Right lobe of liver (tissue), 6 donors: Measurements from ENCODE around the gene RTP1. TPM values are rescaled to one million over a fixed set of nuclear protein-coding genes. Genes with fewer than 3 reads are reported as not detected.

Experiments
- ATAC-seq, 4 donors: fragments of 200-7000 bp; cut with Tn5 transposase; one replicate each; pipeline ENCODE4 v1.9.1; 2020; ENCODE audit warnings: mild to moderate bottlenecking in 4 of 4, moderate library complexity in 4 of 4
- DNase-seq, 3 donors: peaks; one replicate each; pipeline ENCODE4 v3.0.0-alpha.2; 2020
- H3K27ac ChIP-seq, 3 donors: fragments of 200-600 bp; one replicate each; pipeline ENCODE4 v1.8.0; 2022
- H3K27me3 ChIP-seq, 2 donors: fragments of 200-600 bp; one replicate each; pipeline ENCODE4 v1.8.0; 2022
- H3K36me3 ChIP-seq, 4 donors: fragments of 200-600 bp; sonication (generic) in 1 of 4; one replicate each; pipeline versions ENCODE4 v1.5.1 to v1.8.0; 2017 to 2022; ENCODE audit warnings: control low read depth in 1 of 4
- H3K4me1 ChIP-seq, 4 donors: fragments of 200-600 bp; sonication (generic) in 1 of 4; one replicate each; pipeline versions ENCODE4 v1.5.1 to v1.8.0; 2017 to 2022; ENCODE audit warnings: control low read depth in 1 of 4
- H3K4me3 ChIP-seq, 3 donors: fragments of 200-600 bp; one replicate each; pipeline ENCODE4 v1.8.0; 2022
- H3K9me3 ChIP-seq, 4 donors: fragments of 200-600 bp; sonication (generic) in 1 of 4; one replicate each; pipeline versions ENCODE4 v1.5.1 to v1.8.0; 2017 to 2022; ENCODE audit warnings: control low read depth in 1 of 4
- CTCF ChIP-seq, 4 donors: fragments of 200-600 bp in 3 of 4; fragments of 450-650 bp in 1 of 4; IDR thresholded peaks; one replicate each; pipeline versions ENCODE4 v1.5.1 to v1.8.0; 2016 to 2022; ENCODE audit warnings: antibody characterized with exemption in 4 of 4, mild to moderate bottlenecking in 2 of 4
- POLR2A ChIP-seq: fragments of 450-650 bp; IDR thresholded peaks from one replicate; pipeline ENCODE4 v1.6.1; 2017; ENCODE audit warnings: antibody characterized with exemption, mild to moderate bottlenecking
- WGBS: methylation state at CpG from one replicate; pipeline ENCODE4 v1.1.6; 2018; ENCODE audit warnings: low coverage, low lambda C conversion rate; ENCODE audit not compliant: insufficient coverage; ENCODE audit errors: missing lambda C conversion rate; 5-methylcytosine and 5-hydroxymethylcytosine counted together
- intact Hi-C, 2 donors: fragments of 100-400 bp; cut with DNase I; formaldehyde crosslinking; loops; one replicate each; pipeline versions ENCODE4 v1.11.2 to v1.14.1; 2022
- total RNA-seq, 6 experiments: library from RNA; depleted of rRNA in 2 of 6; stranded (reverse); fragments of >200 nt in 2 of 6; fragmentation: NEBNext Ultra II Directional in 3 of 6; extraction: Animal tissue kit (Norgen Biotek cat#: 25700) in 3 of 6; gene quantifications; one replicate each; pipeline versions ENCODE4 v1.1.0 to v1.2.4, GENCODE V29; 2016 to 2023
- donor health status: DM: no; HTN: yes; CAD: no.
- donor health status: DM: no; HTN: no; CAD: no.
- donor health status: DM: no; HTN: no; CAD: no.
- donor health status: DM: no; HTN: yes; CAD: no.
- donor health status: DM: no; HTN: yes; CAD: no.

The RTP1 gene
- total RNA-seq, 6 experiments from 2014 or later = not detected

GRCh38 chr3:187162265-187162953 is 34.9 kb upstream of the RTP1 start:
- H3K36me3 ChIP-seq = no peaks in the 10 kb centered on the region
- H3K4me3 ChIP-seq = no peak overlapping the region
- H3K27me3 ChIP-seq = no peaks in the 10 kb centered on the region
- WGBS = 40% methylated on average over 6 of the region's 6 CpGs
- DNase-seq = no peak
- intact Hi-C loops = loop anchor here (5.0 to 10.0 kb wide), 3 partner anchors 48 to 315 kb away; no protein-coding TSS in a partner anchor
- H3K4me1 ChIP-seq = no peaks in the 10 kb centered on the region
- TF ChIP-seq CTCF (IDR thresholded peaks at IDR 0.05) = no peak
- no peak for TF ChIP-seq POLR2A
- H3K27ac ChIP-seq = no peak overlapping the region
- ATAC-seq = no peak
- no peaks in the 10 kb centered on the region for H3K9me3 ChIP-seq

GRCh38 chr3:187165144-187165543 is 32.1 kb upstream of the RTP1 start:
- H3K9me3 ChIP-seq = no peaks in the 10 kb centered on the region
- no peak for TF ChIP-seq POLR2A
- TF ChIP-seq CTCF (IDR thresholded peaks at IDR 0.05) = peak; percentile 68 to 73 (median 70)
- intact Hi-C loops = loop anchor here (10.0 kb wide), 2 partner anchors 50 to 60 kb away; no protein-coding TSS in a partner anchor
- 2% methylated on average over 3 of the region's 3 CpGs for WGBS
- H3K36me3 ChIP-seq = no peaks in the 10 kb centered on the region
- ATAC-seq (peak; percentile 78 to 86 (median 82)), DNase-seq (no peak)
- H3K4me1 ChIP-seq = no peaks in the 10 kb centered on the region
- no peak overlapping the region for H3K4me3 ChIP-seq
- no peak overlapping the region for H3K27ac ChIP-seq
- H3K27me3 ChIP-seq = no peaks in the 10 kb centered on the region

- Histone ChIP-seq H3K4me1 (no peaks in the 10 kb centered on the region), H3K27me3 (no peaks in the 10 kb centered on the region), H3K9me3 (no peaks in the 10 kb centered on the region), H3K4me3 (no peak overlapping the region), H3K36me3 (no peaks in the 10 kb centered on the region), H3K27ac (no peak overlapping the region)
- 81% methylated on average over 8 of the region's 8 CpGs for WGBS
- DNase-seq (no peak), ATAC-seq (no peak)
- TF ChIP-seq POLR2A (no peak), CTCF (IDR thresholded peaks at IDR 0.05) (no peak)
- intact Hi-C loops = loop anchor here (10.0 kb wide), 2 partner anchors 52 to 62 kb away; no protein-coding TSS in a partner anchor
Observed at GRCh38 chr3:187166750-187167149, 30.5 kb upstream of the RTP1 start.

GRCh38 chr3:187167777-187168176 is 29.5 kb upstream of the RTP1 start:
- intact Hi-C loops = loop anchor here (10.0 kb wide), 2 partner anchors 53 to 63 kb away; no protein-coding TSS in a partner anchor
- no peak for ATAC-seq
- no peak overlapping the region for H3K4me3 ChIP-seq
- H3K36me3 ChIP-seq = no peaks in the 10 kb centered on the region
- no peak overlapping the region for H3K27ac ChIP-seq
- no peaks in the 10 kb centered on the region for H3K27me3 ChIP-seq
- H3K9me3 ChIP-seq = no peaks in the 10 kb centered on the region
- WGBS = 77% methylated on average over 5 of the region's 5 CpGs
- peaks cover 0 to 4% (median 0%) of the 10 kb centered on the region in 4 donors for H3K4me1 ChIP-seq
- DNase-seq = no peak
- TF ChIP-seq POLR2A (no peak), CTCF (IDR thresholded peaks at IDR 0.05) (no peak)
